Head of caudate nucleus (tissue), 42 donors: ENCODE measurements around the gene NEURL1.

Experiments
- DNase-seq, 42 donors: peaks; one replicate each; pipeline versions ENCODE4 v3.0.0 to v3.0.0-alpha.2; 2020 to 2021; ENCODE audit warnings: mixed read lengths in 7 of 42
- intact Hi-C: fragments of 100-400 bp; cut with DNase I; formaldehyde crosslinking; loops from one replicate; pipeline ENCODE4 v1.15.0; 2022

NEURL1 gene, protein sequence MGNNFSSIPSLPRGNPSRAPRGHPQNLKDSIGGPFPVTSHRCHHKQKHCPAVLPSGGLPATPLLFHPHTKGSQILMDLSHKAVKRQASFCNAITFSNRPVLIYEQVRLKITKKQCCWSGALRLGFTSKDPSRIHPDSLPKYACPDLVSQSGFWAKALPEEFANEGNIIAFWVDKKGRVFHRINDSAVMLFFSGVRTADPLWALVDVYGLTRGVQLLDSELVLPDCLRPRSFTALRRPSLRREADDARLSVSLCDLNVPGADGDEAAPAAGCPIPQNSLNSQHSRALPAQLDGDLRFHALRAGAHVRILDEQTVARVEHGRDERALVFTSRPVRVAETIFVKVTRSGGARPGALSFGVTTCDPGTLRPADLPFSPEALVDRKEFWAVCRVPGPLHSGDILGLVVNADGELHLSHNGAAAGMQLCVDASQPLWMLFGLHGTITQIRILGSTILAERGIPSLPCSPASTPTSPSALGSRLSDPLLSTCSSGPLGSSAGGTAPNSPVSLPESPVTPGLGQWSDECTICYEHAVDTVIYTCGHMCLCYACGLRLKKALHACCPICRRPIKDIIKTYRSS

DNA sequence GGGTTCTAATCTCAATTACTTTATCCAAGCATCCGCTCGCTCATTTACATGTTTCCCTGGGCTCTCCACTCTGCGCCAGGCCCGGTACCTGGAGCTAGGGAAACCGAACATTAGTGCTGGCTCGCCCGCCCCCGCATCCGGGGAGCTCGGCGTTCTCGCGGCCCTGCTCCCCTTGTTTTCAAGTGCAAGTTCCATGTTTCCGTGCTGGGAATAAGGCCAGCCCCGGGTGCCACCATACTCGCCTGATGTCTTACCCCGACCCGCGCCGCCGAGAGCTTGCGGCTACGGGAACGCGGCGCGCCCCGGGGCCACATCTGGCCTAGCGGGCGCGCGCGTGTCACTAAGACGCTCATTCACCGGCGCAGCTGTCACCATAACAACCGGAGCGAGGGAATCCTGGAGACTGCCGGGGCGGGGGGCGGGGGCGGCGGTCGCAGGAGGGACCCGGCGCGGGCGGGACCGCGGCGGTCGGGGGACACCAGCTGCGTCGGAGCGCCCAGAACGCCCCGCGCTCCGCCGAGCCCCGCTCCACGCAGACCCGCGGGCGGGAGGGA, at the start of gene NEURL1:
Gene NEURL1, plus strand, starts transcription at position 344 of the 554 bp plus-strand sequence. CDS start 683 bp downstream, outside the sequence.
- peak; percentile 15 to 85 (median 66) for DNase-seq
- intact Hi-C loops = no loop called here

DNA sequence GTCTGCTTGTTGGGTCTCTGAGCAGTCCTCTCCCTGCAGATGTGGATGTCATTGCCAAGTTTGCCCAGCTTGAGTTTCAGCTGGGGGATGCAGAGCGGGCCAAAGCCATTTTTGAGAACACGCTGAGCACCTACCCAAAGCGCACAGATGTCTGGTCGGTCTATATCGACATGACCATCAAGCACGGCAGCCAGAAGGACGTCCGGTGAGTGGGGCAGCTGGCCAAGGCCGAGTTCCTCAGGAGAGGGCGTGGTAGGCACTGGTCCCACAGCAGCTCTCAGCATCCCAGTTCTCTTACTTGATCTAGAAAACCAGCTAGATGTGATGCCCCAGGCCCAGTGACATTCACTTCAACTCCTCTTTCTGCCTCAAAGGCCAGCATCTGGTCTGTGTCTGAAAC, 49.0 kb upstream of the NEURL1 start:
- DNase-seq = no peak
- intact Hi-C loops = no loop called here

DNA sequence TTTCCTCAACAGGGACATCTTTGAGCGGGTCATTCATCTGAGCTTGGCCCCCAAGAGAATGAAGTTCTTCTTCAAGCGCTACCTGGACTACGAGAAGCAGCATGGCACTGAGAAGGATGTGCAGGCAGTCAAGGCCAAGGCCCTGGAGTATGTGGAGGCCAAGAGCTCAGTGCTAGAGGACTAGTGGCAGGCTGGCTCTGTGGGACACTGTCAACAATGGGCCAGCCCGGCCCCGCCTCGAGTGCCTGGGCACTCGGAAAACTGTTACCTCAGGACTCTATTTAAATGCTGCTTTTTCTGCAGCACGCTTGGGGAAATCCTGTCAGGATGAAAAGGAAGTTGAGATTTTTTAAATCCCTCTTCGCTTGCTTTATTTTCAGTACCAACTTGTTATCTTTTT, 48.1 kb upstream of the NEURL1 start:
- intact Hi-C loops = no loop called here

DNA sequence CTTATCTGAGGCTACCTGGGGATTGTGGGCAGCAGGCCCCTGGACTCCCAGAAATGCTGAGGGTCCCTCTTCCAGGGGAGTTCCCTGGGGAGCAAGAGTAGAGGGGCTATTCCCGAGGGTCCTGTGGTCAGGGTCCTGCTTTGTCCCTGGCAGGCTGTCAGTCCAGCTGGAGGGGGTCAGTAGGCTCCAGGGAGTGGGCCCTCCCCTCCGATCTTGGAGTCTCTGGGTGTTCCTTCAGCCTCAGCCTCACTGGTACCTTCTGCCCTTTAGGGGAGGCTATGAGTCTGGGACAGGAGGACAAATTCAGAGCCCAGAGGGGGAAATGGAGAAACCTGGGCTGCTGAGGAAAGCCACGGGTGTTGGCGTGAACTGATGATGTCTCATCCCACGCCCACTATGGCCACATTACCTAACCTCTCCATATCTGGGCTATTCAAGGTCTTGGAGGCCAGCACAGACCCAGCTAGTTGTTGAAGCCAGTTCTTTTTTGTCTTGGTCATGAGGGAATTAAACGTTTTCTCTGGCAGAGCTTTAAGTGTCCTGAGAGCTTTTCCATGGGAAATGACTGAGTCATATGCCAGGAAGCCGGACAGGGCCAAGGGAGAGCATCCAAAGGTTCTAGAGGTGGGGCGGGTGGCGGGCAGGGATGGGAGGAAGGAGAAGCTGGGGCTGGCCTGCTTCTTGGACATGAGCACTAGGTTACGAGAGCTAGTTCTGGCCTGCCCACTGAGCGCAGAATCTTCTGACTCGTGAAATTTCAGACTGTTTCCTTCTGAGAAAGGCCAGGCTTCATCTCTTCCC, 47.5 kb upstream of the NEURL1 start:
- intact Hi-C loops = no loop called here
- peak in 6 of 42 donors; percentile 12 to 44 (median 21) for DNase-seq

More for the DNA sequence above, 48.1 kb upstream of the NEURL1 start:
- no peak for DNase-seq

DNA sequence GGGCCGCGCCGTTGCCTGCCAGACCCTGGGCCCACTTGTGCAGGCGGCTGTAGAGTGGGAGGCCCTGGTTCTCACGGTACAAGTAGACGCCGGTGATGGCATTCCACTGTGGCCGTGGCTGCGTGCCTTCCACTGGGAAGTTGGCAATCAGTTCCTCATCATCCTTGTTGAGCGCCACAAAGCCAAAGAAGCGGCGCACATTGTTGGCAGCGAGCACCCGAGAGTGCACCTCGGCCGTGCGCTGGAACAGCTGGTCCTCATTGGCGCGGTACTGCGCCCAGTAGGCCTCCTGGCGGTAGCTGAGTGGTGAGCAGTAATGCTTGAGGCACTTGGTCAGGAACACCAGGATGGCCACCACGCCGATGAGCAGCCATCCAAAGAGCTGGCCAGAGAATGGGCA, 46.3 kb upstream of the NEURL1 start:
- intact Hi-C loops = no loop called here
- no peak for DNase-seq

DNA sequence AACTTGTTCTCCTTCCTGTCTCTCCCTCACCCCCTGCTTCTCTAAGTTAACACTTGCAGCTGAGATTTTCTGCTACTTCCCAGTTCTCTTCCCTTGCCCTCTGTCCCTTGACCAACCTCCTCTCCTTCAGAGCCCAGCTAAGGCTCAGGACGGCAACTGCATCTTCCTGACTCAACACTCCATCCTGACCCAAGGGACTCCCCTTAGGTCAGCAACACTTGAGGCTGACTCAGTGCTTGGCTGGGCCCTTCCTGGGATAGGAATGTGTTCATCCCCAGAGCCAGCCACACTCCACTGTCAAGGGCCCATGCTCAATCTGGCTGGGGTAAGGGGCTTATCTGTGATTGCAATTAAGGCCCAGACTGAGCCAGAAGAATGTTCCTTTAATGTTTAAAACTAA, 44.8 kb upstream of the NEURL1 start:
- DNase-seq = no peak
- intact Hi-C loops = no loop called here

DNA sequence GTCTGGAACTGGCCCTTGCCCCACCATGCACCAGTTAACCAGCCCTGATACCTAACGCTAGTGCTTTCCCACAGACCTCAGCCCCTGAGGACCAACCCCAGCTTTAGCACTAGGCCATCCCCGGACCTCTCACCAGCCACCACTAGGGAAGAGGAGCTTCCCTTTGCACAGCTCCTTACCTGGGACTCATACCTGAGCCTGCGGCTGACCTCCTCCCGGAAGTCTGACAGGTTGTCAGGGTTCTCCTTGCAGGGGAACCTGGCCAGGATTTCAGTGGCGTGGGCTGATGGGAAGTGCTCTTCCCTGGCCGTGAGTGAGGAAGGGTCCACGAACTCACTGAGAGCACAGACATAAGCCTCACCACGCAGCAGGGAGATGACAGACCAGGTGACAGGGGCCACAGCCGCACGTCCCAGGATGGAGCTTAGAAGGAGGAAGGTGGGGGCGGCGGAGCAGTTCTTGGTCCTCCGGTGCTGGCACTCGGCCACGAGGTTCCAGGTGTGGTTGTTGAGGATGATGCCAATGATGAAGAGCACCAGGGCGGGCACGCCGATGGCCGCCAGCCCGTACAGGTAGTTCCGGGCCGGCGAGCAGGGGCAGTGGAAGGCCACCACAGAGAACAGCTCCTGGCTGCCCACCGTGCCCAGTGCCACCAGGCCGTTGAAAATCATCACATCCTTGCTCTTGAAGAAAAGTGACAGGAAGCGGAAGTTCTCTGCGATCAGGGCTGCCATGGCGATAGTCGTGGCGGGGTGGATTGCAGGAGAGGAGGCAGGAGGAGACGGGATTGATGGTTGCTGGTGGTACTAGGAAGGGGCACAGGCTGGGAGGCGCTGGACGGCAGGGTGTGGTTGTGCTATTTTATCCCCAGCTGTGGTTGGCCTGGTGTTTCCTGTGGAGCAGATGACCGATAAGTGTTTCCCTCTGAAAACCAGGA, 44.0 kb upstream of the NEURL1 start:
- intact Hi-C loops = no loop called here
- no peak for DNase-seq

DNA sequence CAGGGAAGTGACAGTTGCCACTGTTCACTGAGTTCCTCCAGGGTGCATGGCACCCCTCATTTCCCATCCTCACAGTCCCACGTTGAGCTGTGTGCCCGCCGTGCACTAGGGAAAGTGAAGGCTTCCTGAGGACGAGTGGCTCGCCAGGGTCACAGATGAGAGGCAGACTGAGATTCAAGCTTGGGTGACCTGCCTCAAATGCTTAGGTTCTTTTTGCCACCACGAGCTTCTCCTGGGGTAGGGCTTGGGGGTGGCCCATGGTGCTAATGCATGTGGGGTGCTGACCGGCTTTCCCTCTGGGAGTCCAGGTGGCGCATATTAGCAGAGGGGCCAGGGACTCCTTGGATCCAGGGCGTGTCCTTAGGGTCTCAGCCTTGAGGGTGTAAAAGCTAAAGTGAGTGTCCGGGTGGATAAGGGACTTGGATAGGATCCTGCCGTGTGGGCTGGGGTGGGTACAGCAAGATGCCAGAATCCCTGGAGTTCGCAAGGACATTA, 43.3 kb upstream of the NEURL1 start:
- intact Hi-C loops = no loop called here
- DNase-seq = no peak

DNA sequence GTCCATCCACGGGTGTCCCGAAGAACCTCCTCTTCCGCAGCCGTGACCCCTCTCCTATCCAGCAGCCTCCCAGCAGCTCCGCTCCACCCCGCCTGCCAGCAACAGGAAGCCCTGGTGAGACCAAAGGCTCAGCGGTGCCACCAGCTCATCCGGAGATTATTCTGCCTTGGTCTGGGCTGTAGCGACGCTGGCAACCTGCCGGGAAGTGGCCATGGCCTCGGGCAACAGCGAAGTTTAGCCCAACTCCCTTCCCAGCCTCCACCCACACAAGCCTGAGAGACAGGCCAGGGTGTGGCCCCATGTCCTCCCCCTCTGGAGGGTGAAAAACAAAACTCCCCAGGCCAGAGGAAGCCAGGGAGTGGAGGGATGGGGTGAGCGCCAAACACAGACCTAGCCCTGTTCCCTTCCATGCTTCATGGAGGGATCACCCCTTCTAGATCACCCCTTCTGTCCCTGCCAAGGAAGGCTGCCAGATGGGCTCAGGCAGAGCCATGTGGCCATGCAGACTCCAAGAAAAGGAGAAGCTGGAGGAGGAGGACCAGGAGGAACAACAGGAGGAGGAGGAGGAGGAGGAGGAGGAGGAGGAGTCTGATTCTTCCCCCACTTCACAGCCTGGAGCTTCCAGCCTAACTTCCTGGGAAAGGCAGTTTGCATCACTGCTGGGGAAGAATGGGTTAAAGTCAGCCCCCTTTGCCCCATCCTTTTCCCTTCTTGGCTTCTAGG, 42.3 kb upstream of the NEURL1 start:
- DNase-seq = peak in 13 of 42 donors; percentile 5 to 54 (median 20)
- intact Hi-C loops = no loop called here

DNA sequence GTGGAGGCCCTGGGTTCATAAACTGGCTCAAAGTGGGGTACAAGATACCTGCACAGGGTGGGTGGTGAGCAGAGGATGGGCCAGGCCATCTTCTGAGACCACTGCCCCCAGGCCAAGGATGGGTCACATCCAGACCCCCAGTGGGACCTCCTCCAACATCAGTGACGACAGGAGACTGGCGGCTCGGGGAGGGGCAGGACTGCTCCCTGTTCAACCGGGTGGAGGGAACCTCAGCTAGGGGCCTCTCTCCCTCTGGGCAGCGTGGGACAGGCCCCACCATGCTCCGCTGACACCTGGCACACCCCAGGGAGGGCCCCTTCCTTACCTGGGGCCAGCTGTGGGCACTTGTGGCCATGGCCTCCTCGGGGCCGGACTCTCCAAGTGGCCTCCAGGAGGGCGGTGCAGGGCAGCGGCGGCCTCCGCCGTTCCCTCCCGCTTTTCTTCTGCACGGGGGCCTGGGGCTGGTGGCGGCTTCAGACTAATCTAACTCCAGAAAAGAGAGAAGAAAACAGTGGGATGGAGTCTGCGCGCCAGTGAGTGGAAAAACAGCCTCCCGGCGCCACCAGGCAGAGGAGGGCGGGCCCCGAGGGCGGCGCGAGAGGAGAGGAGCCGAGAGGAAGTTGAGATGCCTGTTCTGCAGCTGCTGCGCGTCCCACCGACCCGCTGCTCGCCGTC, 41.5 kb upstream of the NEURL1 start, which contains the start of gene CALHM2:
Gene CALHM2, minus strand, starts transcription at position 540 of the 675 bp plus-strand sequence. CDS start 2,429 bp downstream, outside the sequence.
- DNase-seq = peak; percentile 7 to 88 (median 75)
- intact Hi-C loops = no loop called here

DNA sequence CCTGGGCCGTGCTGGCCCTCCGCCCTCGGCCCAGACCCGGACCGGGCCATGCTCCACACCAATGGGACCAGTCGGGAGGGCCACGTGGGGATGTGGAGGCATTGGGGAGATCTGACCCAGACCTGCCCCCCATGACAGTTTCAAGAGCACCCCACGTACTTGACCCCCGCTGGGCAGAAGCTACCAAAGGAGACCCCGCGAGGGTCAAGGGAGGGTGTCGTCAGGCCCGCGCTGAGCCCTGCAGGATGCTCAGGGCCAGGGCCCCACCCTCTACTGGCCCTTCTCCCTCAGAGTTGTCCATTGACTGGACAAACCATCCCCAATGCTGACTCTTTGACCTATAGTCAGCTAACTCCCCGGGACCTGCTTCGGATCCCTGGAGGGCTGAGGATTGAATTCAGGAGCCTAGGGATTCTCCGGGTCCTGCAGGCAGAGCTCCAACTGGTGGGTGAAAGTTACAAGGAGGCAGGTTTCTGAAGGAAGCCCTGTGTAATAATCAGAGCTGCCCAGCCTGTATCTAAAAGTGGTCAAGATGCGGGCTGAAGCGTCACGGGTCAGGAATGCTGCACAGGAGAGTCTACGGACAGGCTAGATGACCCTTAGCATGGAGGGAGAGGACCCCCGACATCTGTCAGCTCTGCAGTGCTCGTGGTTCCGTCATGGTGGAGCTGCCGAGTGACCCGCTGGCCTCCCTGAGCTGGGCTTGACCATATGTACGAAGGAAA, 40.8 kb upstream of the NEURL1 start:
- intact Hi-C loops = no loop called here

DNA sequence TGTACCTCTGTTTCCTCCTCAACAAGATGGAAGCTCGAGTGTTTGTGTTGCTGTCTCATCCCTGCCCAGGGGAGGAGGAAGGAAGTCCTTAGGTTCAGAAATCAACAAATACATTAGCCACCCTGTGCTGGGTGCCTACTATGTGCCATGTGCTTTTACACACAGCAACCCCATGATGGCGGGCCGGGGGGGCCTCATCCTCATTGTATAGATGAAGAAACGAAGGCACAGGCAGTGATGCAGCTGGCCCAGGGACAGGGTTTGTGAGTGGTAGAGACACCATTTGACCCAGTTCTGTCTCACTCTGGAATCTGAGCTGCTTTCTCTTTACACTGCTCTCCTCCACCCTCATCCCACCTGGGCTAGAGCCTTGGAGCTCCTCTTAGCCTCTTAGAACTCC, 39.5 kb upstream of the NEURL1 start:
- intact Hi-C loops = no loop called here
- no peak for DNase-seq

More for the DNA sequence above, 40.8 kb upstream of the NEURL1 start:
- no peak for DNase-seq

DNA sequence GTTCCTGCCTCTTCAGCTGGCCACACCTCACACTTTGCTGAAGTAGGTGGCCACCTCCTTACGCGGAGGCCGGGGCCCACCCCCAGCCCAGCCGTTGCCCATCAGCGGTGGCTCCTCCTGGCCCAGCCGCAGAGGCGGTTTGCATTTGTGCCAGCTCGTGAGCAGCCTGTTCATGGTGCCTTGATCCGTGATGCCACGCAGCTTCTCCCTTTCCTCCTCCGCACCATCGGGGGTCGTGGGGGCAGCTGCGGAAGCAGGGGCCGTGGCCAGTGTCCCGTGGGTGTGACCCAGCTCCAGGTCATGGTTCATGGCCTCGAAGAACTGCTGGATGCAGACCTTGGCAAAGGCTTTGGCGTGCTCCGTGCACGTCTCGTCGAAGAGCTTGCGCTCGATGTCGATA, 38.3 kb upstream of the NEURL1 start:
- no peak for DNase-seq
- intact Hi-C loops = no loop called here

DNA sequence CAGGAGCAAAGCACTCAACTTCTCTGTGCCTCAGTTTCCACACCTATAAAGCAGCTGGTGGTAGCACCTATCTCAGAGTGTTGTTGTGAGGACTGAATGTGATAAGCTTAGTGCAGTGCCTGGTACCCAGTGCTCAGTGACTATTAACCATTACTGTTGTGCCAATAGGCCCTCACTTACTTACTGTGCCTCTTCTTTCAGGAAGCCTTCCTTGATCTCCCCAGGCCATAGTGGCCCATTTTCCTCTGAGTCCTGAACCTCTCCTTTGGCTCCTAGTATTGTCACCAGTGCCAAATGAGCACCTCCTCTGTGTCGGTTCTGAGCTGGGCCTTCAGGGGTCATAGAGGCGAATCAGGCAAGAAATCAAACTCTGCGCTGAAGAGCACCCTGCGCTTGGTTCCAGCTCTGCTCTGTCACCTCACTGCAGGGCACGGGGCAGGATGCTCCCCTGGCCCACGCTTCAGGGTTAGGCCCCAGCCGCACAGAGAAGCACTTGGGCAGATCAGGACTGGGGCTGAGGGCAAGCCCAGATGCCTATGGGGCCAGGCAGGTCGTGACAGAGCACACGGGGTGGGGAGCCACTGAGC, 37.3 kb upstream of the NEURL1 start:
- intact Hi-C loops = no loop called here

DNA sequence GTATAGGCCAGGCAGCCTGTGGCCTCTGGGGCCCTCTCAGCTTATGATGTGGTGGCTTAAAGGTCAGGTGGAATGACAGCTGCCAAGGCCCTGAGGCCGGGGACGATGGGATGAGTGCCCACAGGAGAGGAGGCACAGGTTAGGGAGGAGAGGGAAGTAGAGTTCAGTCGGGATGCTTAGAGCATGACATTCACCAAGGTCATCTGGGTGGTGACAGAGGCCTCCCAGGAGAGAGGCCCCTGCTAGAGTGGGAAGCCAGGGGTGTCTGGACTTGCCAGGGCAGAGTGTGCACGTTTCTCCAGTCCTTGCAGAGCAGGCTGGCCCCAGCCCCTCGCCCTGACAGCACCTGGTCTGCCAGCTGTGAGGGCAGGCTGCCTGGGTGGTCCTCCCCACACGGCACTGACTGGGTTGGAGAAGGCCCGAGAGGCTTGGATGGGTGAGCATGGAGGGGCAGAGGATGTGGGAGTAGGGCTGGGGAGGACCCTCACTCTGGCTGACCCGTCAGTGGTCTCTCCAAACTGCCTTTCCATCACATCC, 36.3 kb upstream of the NEURL1 start:
- DNase-seq = no peak
- intact Hi-C loops = no loop called here

More for the DNA sequence above, 37.3 kb upstream of the NEURL1 start:
- DNase-seq = no peak
